A549 (cell line): Measurements from ENCODE around the gene TAS1R3.

Experiments
- CEBPB ChIP-seq, 2 experiments: fragments of >200 bp in 1 of 2; sonication (Bioruptor Twin) in 1 of 2; formaldehyde crosslinking in 1 of 2; IDR thresholded peaks; 2 replicates each; pipeline ENCODE4 v1.6.1; 2012 to 2016
- CTCF ChIP-seq: fragments of >200 bp; sonication (Bioruptor Twin); formaldehyde crosslinking; IDR thresholded peaks from 3 replicates; pipeline ENCODE4 v1.5.1; 2016
- E2F6 ChIP-seq: IDR thresholded peaks from 2 replicates; pipeline ENCODE4 v1.6.1; 2012; ENCODE audit warnings: low read depth, borderline replicate concordance
- EP300 ChIP-seq, 2 experiments: fragments of >200 bp; sonication (Bioruptor Twin); formaldehyde crosslinking; IDR thresholded peaks; 2 replicates in 1 of 2; 3 replicates in 1 of 2; pipeline ENCODE4 v1.6.1; 2016 to 2017
- ESRRA ChIP-seq: fragments of 150-350 bp; IDR thresholded peaks from 2 replicates; pipeline ENCODE4 v1.6.1; 2014; ENCODE audit warnings: mild to moderate bottlenecking, low read length, borderline replicate concordance
- MAFK ChIP-seq: fragments of 450-650 bp; IDR thresholded peaks from 2 replicates; pipeline ENCODE4 v1.6.1; 2014; ENCODE audit not compliant: partially characterized antibody
- NR3C1 ChIP-seq: fragments of >200 bp; sonication (Bioruptor Twin); formaldehyde crosslinking; IDR thresholded peaks from 3 replicates; pipeline ENCODE4 v1.6.1; 2017
- PBX3 ChIP-seq: IDR thresholded peaks from 2 replicates; pipeline ENCODE4 v1.6.1; 2012
- POLR2A ChIP-seq: IDR thresholded peaks from 2 replicates; pipeline ENCODE4 v1.6.1; 2012; ENCODE audit warnings: mild to moderate bottlenecking, low read length
- POLR2AphosphoS2 ChIP-seq: conservative IDR thresholded peaks from 2 replicates; pipeline ENCODE4 v1.6.1; 2012; ENCODE audit warnings: low read length, improper control_type of control experiment, inconsistent platforms
- SMC3 ChIP-seq: fragments of >200 bp; sonication (Bioruptor Twin); formaldehyde crosslinking; IDR thresholded peaks from 3 replicates; pipeline ENCODE4 v1.6.1; 2018; ENCODE audit warnings: inconsistent platforms
- TFCP2L1 ChIP-seq: fragments of 250-450 bp; sonication (Bioruptor Pico); IDR thresholded peaks from 2 replicates; pipeline ENCODE4 v1.5.0; 2021; ENCODE audit warnings: mild to moderate bottlenecking
- TP53 ChIP-seq: fragments of 250-450 bp; sonication (Bioruptor Pico); IDR thresholded peaks from 2 replicates; pipeline ENCODE4 v1.5.0; 2021; ENCODE audit warnings: mild to moderate bottlenecking, moderate library complexity

GRCh38 chr1:1336931-1337792 is 6.1 kb downstream of the TAS1R3 start:
- no peak for TF ChIP-seq TP53 (CRISPR knock-in tag)
- no peak for TF ChIP-seq CTCF
- TF ChIP-seq EP300 (IDR thresholded peaks at IDR 0.05), result no peak
- TF ChIP-seq POLR2A, result no peak
- TF ChIP-seq NR3C1, result no peak
- no peak for TF ChIP-seq POLR2AphosphoS2
- no peak for TF ChIP-seq CEBPB (IDR thresholded peaks at IDR 0.05)
- no peak for TF ChIP-seq ESRRA
- no peak for TF ChIP-seq SMC3
- TF ChIP-seq TFCP2L1, result no peak
- no peak for TF ChIP-seq E2F6
- no peak for TF ChIP-seq PBX3
- no peak for TF ChIP-seq MAFK
